ENCODE data around the gene MS4A5. TPM values are rescaled to one million over a fixed set of nuclear protein-coding genes. Genes with fewer than 3 reads are reported as not detected.

The MS4A5 gene
- total RNA-seq, 1 donor from 2014 or later, result not detected

DNA sequence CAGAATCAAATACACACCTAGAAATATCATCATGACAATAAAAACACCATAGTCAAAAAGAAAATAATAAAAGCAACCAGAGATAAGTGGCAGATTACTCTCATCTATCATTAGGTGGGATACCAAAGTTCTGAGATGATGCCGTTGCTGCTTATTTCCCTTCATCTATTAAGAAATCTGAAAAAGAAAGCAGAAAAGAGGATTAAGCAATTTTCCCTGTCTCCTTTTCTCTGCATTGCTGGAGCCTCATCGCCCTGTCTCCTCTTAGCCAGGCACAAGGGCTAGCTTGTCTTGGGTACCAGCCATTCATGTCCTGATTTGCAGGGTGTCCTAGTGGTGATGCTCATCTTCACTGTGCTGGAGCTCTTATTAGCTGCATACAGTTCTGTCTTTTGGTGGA is 37.0 kb upstream of the MS4A5 start:
- Histone ChIP-seq H2AFZ (ENCODE audit: low read depth, low read length) (no peak overlapping the region), H3K4me1 (ENCODE audit: insufficient read depth, low read length) (no peaks in the 10 kb centered on the region), H3K79me2 (ENCODE audit: insufficient read depth, low read length) (no peaks in the 10 kb centered on the region), H3K9ac (ENCODE audit: low read length) (no peak overlapping the region), H3K9me3 (ENCODE audit: insufficient read depth, low read depth, low read length) (peaks cover 2% of the 10 kb centered on the region), H3K36me3 (ENCODE audit: insufficient read depth, low read length) (no peaks in the 10 kb centered on the region), H3K27ac (ENCODE audit: low read depth, low read length) (no peak overlapping the region), H3K27me3 (ENCODE audit: insufficient read depth, low read length) (no peaks in the 10 kb centered on the region), H3K4me2 (ENCODE audit: low read length) (no peak overlapping the region), H4K20me1 (ENCODE audit: insufficient read depth, low read length) (no peaks in the 10 kb centered on the region), H3K4me3 (ENCODE audit: insufficient read depth, low read depth, low read length) (no peak overlapping the region)
- FAIRE-seq (no peak), DNase-seq (ENCODE audit: low read depth) (no peak)
- H3K4me1 Mint-ChIP-seq (ENCODE audit: low read depth, unreplicated experiment), result peaks cover 5% of the 10 kb centered on the region
- no peaks in the 10 kb centered on the region for H3K36me3 Mint-ChIP-seq (ENCODE audit: low read depth, unreplicated experiment)
- H3K4me3 Mint-ChIP-seq (ENCODE audit: unreplicated experiment), result no peak overlapping the region
- peaks cover 6% of the 10 kb centered on the region for H3K27me3 Mint-ChIP-seq (ENCODE audit: low read depth, unreplicated experiment)
- no peak overlapping the region for H3K27ac Mint-ChIP-seq (ENCODE audit: unreplicated experiment)
- TF ChIP-seq EZH2 (IDR thresholded peaks at IDR 0.05; ENCODE audit: insufficient read depth, low read length), result no peak
- TF ChIP-seq, protein P1, sequence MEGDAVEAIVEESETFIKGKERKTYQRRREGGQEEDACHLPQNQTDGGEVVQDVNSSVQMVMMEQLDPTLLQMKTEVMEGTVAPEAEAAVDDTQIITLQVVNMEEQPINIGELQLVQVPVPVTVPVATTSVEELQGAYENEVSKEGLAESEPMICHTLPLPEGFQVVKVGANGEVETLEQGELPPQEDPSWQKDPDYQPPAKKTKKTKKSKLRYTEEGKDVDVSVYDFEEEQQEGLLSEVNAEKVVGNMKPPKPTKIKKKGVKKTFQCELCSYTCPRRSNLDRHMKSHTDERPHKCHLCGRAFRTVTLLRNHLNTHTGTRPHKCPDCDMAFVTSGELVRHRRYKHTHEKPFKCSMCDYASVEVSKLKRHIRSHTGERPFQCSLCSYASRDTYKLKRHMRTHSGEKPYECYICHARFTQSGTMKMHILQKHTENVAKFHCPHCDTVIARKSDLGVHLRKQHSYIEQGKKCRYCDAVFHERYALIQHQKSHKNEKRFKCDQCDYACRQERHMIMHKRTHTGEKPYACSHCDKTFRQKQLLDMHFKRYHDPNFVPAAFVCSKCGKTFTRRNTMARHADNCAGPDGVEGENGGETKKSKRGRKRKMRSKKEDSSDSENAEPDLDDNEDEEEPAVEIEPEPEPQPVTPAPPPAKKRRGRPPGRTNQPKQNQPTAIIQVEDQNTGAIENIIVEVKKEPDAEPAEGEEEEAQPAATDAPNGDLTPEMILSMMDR (IDR thresholded peaks at IDR 0.05; ENCODE audit: insufficient read depth, low read depth, low read length), result no peak
- H3K9me3 Mint-ChIP-seq (ENCODE audit: unreplicated experiment), result no peaks in the 10 kb centered on the region

DNA sequence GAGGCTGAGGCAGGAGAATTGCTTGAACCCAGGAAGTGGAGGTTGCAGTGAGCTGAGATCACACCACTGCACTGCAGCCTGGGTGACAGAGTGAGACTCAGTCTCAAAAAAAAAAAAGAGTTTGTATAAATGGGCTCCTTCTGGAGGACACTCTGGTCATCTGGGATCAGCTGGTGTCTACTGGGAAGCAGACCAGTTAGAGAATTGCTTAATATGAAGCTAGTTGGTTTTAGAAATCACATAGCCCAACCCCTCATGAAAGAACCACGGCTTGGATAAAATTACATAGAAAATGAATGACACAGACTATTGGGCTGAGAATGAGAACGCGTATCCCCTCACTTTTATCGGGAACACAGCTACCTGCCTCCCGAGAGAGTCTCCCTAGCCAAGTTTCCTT is 36.4 kb upstream of the MS4A5 start:
- TF ChIP-seq, protein P1 (IDR thresholded peaks at IDR 0.05; ENCODE audit: insufficient read depth, low read depth, low read length), result no peak
- TF ChIP-seq EZH2 (IDR thresholded peaks at IDR 0.05; ENCODE audit: insufficient read depth, low read length), result no peak
- Histone ChIP-seq H3K27ac (ENCODE audit: low read depth, low read length) (no peak overlapping the region), H3K4me3 (ENCODE audit: insufficient read depth, low read depth, low read length) (no peak overlapping the region), H3K79me2 (ENCODE audit: insufficient read depth, low read length) (no peaks in the 10 kb centered on the region), H3K9me3 (ENCODE audit: insufficient read depth, low read depth, low read length) (peaks cover 2% of the 10 kb centered on the region), H3K4me1 (ENCODE audit: insufficient read depth, low read length) (no peaks in the 10 kb centered on the region), H3K36me3 (ENCODE audit: insufficient read depth, low read length) (no peaks in the 10 kb centered on the region), H3K9ac (ENCODE audit: low read length) (no peak overlapping the region), H3K27me3 (ENCODE audit: insufficient read depth, low read length) (no peaks in the 10 kb centered on the region), H4K20me1 (ENCODE audit: insufficient read depth, low read length) (no peaks in the 10 kb centered on the region), H2AFZ (ENCODE audit: low read depth, low read length) (no peak overlapping the region), H3K4me2 (ENCODE audit: low read length) (no peak overlapping the region)
- Mint-ChIP-seq H3K9me3 (ENCODE audit: unreplicated experiment) (no peaks in the 10 kb centered on the region), H3K4me1 (ENCODE audit: low read depth, unreplicated experiment) (peaks cover 5% of the 10 kb centered on the region), H3K36me3 (ENCODE audit: low read depth, unreplicated experiment) (no peaks in the 10 kb centered on the region), H3K27me3 (ENCODE audit: low read depth, unreplicated experiment) (peaks cover 4% of the 10 kb centered on the region), H3K27ac (ENCODE audit: unreplicated experiment) (no peak overlapping the region), H3K4me3 (ENCODE audit: unreplicated experiment) (no peak overlapping the region)
- no peak for DNase-seq (ENCODE audit: low read depth)
- FAIRE-seq, result no peak

DNA sequence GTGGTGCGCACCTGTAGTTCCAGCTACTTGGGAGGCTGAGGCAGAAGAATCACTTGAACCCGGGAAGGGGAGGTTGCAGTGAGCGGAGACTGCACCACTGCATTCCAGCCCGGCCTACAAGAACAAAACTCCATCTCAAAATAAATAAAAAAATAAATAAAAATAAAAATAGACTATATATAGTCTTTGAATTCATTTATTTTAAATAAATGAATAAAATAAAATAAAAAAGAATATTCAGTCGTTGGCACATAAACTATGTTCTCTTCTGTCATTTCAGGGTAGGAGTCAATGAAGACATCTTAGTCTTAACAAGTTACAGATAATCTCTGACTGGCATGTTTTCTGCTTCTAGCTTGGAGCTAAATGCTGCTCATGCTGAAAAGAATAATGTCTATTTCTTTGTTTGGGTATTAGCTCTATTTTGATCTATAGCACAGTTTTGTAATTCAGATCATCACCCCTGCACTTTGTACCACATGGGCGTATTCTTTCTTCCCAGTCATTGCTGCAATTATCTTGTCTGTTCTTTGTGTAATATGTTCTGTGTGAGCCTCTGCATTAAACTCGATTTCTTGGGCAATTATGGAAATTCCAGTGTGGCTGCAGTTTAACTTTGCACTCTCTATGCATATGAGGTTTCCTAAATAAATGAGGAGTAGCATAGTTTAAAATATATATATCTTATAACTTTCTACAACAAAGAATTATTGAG is 34.5 kb upstream of the MS4A5 start:
- Histone ChIP-seq H3K27ac (ENCODE audit: low read depth, low read length) (no peak overlapping the region), H3K79me2 (ENCODE audit: insufficient read depth, low read length) (no peaks in the 10 kb centered on the region), H3K4me2 (ENCODE audit: low read length) (no peak overlapping the region), H3K4me3 (ENCODE audit: insufficient read depth, low read depth, low read length) (no peak overlapping the region), H4K20me1 (ENCODE audit: insufficient read depth, low read length) (no peaks in the 10 kb centered on the region), H2AFZ (ENCODE audit: low read depth, low read length) (no peak overlapping the region), H3K27me3 (ENCODE audit: insufficient read depth, low read length) (no peaks in the 10 kb centered on the region), H3K4me1 (ENCODE audit: insufficient read depth, low read length) (no peaks in the 10 kb centered on the region), H3K9ac (ENCODE audit: low read length) (no peak overlapping the region), H3K36me3 (ENCODE audit: insufficient read depth, low read length) (no peaks in the 10 kb centered on the region), H3K9me3 (ENCODE audit: insufficient read depth, low read depth, low read length) (no peaks in the 10 kb centered on the region)
- DNase-seq (ENCODE audit: low read depth), result no peak
- Mint-ChIP-seq H3K4me3 (ENCODE audit: unreplicated experiment) (no peak overlapping the region), H3K36me3 (ENCODE audit: low read depth, unreplicated experiment) (no peaks in the 10 kb centered on the region), H3K9me3 (ENCODE audit: unreplicated experiment) (no peaks in the 10 kb centered on the region), H3K27me3 (ENCODE audit: low read depth, unreplicated experiment) (no peaks in the 10 kb centered on the region), H3K27ac (ENCODE audit: unreplicated experiment) (no peak overlapping the region), H3K4me1 (ENCODE audit: low read depth, unreplicated experiment) (no peaks in the 10 kb centered on the region)
- no peak for FAIRE-seq
- TF ChIP-seq EZH2 (IDR thresholded peaks at IDR 0.05; ENCODE audit: insufficient read depth, low read length), result no peak
- TF ChIP-seq, protein P1 (IDR thresholded peaks at IDR 0.05; ENCODE audit: insufficient read depth, low read depth, low read length), result no peak
